ENCODE measurements around the gene PPM1L.

PPM1L gene

GRCh38 chr3:160826408-160826807, 70.4 kb downstream of the PPM1L start:
- no peaks in the 10 kb centered on the region for H3K27me3 ChIP-seq (ENCODE audit: insufficient read depth, low read depth)
- no peaks in the 10 kb centered on the region for H3K4me1 ChIP-seq (ENCODE audit: low read depth, poor library complexity, severe bottlenecking)
- no peak overlapping the region for H2AFZ ChIP-seq (ENCODE audit: low read depth)
- H3K4me3 ChIP-seq (IDR thresholded peaks at IDR 0.05; ENCODE audit: insufficient read depth, low read depth, low read length): no peak overlapping the region
- H3K27ac ChIP-seq: no peak overlapping the region
- no peak overlapping the region for H3K9ac ChIP-seq
- H3K36me3 ChIP-seq (ENCODE audit: insufficient read depth): no peaks in the 10 kb centered on the region
- TF ChIP-seq CTCF (conservative IDR thresholded peaks at IDR 0.05; ENCODE audit: low read depth, low read length): no peak
- H3K4me2 ChIP-seq: no peak overlapping the region
- H3K79me2 ChIP-seq (ENCODE audit: insufficient read depth, low read depth): peaks cover 3% of the 10 kb centered on the region; the same call in 1 of the 2 replicates
- H4K20me1 ChIP-seq (ENCODE audit: insufficient read depth): no peaks in the 10 kb centered on the region

GRCh38 chr3:160826991-160827390, 71.0 kb downstream of the PPM1L start:
- Histone ChIP-seq H3K36me3 (ENCODE audit: insufficient read depth) (no peaks in the 10 kb centered on the region), H3K4me1 (ENCODE audit: low read depth, poor library complexity, severe bottlenecking) (no peaks in the 10 kb centered on the region), H3K27me3 (ENCODE audit: insufficient read depth, low read depth) (no peaks in the 10 kb centered on the region), H3K79me2 (ENCODE audit: insufficient read depth, low read depth) (no peaks in the 10 kb centered on the region; the same call in 1 of the 2 replicates), H3K4me2 (no peak overlapping the region), H3K4me3 (IDR thresholded peaks at IDR 0.05; ENCODE audit: insufficient read depth, low read depth, low read length) (no peak overlapping the region), H3K27ac (no peak overlapping the region), H2AFZ (ENCODE audit: low read depth) (no peak overlapping the region), H4K20me1 (ENCODE audit: insufficient read depth) (no peaks in the 10 kb centered on the region), H3K9ac (no peak overlapping the region)
- TF ChIP-seq CTCF (conservative IDR thresholded peaks at IDR 0.05; ENCODE audit: low read depth, low read length): no peak

GRCh38 chr3:160827516-160827915, 71.5 kb downstream of the PPM1L start:
- no peak overlapping the region for H3K4me2 ChIP-seq
- H3K79me2 ChIP-seq (ENCODE audit: insufficient read depth, low read depth): no peaks in the 10 kb centered on the region; the same call in 1 of the 2 replicates
- H4K20me1 ChIP-seq (ENCODE audit: insufficient read depth): no peaks in the 10 kb centered on the region
- no peaks in the 10 kb centered on the region for H3K27me3 ChIP-seq (ENCODE audit: insufficient read depth, low read depth)
- no peak overlapping the region for H2AFZ ChIP-seq (ENCODE audit: low read depth)
- H3K27ac ChIP-seq: no peak overlapping the region
- H3K4me1 ChIP-seq (ENCODE audit: low read depth, poor library complexity, severe bottlenecking): no peaks in the 10 kb centered on the region
- no peak overlapping the region for H3K9ac ChIP-seq
- no peak for TF ChIP-seq CTCF (conservative IDR thresholded peaks at IDR 0.05; ENCODE audit: low read depth, low read length)
- no peaks in the 10 kb centered on the region for H3K36me3 ChIP-seq (ENCODE audit: insufficient read depth)
- no peak overlapping the region for H3K4me3 ChIP-seq (IDR thresholded peaks at IDR 0.05; ENCODE audit: insufficient read depth, low read depth, low read length)

GRCh38 chr3:160828880-160829279, 72.8 kb downstream of the PPM1L start:
- H4K20me1 ChIP-seq (ENCODE audit: insufficient read depth): no peaks in the 10 kb centered on the region
- H3K4me2 ChIP-seq: no peak overlapping the region
- H3K4me1 ChIP-seq (ENCODE audit: low read depth, poor library complexity, severe bottlenecking): no peaks in the 10 kb centered on the region
- no peaks in the 10 kb centered on the region; the same call in 1 of the 2 replicates for H3K79me2 ChIP-seq (ENCODE audit: insufficient read depth, low read depth)
- TF ChIP-seq CTCF (conservative IDR thresholded peaks at IDR 0.05; ENCODE audit: low read depth, low read length): no peak
- no peak overlapping the region for H3K27ac ChIP-seq
- no peak overlapping the region for H3K4me3 ChIP-seq (IDR thresholded peaks at IDR 0.05; ENCODE audit: insufficient read depth, low read depth, low read length)
- H3K36me3 ChIP-seq (ENCODE audit: insufficient read depth): no peaks in the 10 kb centered on the region
- H3K27me3 ChIP-seq (ENCODE audit: insufficient read depth, low read depth): no peaks in the 10 kb centered on the region
- no peak overlapping the region for H2AFZ ChIP-seq (ENCODE audit: low read depth)
- H3K9ac ChIP-seq: no peak overlapping the region

All from KMS-11 (cell line).